DMS53 (cell line): ENCODE data around the gene IRAK2.
"Not testable (repeated sequence)": the region's sequence is repeated elsewhere in the genome, so short reads cannot be mapped to it uniquely, and the experiment has no call there.

ENCODE experiments used
- DNase-seq: peaks from one replicate; lab custom pipeline; 2025; lab: John Stamatoyannopoulos, UW

IRAK2 gene

GRCh38 chr3:10160925-10161324 lies 3.8 kb upstream of the IRAK2 start:
- DNase-seq: no peak

GRCh38 chr3:10162185-10162584 lies 2.5 kb upstream of the IRAK2 start:
- no peak for DNase-seq

GRCh38 chr3:10164201-10164545 lies 546 bp upstream of the IRAK2 start:
- DNase-seq: not testable (repeated sequence)

- no peak for DNase-seq
Measured at GRCh38 chr3:10166213-10166604, 1.5 kb downstream of the IRAK2 start.

- DNase-seq: no peak
Measured at GRCh38 chr3:10169000-10169496, 4.3 kb downstream of the IRAK2 start.

GRCh38 chr3:10170915-10171478 lies 6.3 kb downstream of the IRAK2 start:
- no peak for DNase-seq

- no peak for DNase-seq
Measured at GRCh38 chr3:10173095-10173925, 8.6 kb downstream of the IRAK2 start.

- DNase-seq: no peak
Measured at GRCh38 chr3:10173926-10174435, 9.3 kb downstream of the IRAK2 start.

GRCh38 chr3:10175334-10175733 lies 10.6 kb downstream of the IRAK2 start:
- DNase-seq: not testable (repeated sequence)

- DNase-seq: not testable (repeated sequence)
Measured at GRCh38 chr3:10176150-10176549, 11.4 kb downstream of the IRAK2 start.

- DNase-seq: no peak
Measured at GRCh38 chr3:10177737-10178136, 13.0 kb downstream of the IRAK2 start.

- no peak for DNase-seq
Measured at GRCh38 chr3:10178892-10179291, 14.2 kb downstream of the IRAK2 start.

GRCh38 chr3:10180289-10180688 lies 15.6 kb downstream of the IRAK2 start:
- no peak for DNase-seq

GRCh38 chr3:10180738-10181295 lies 16.1 kb downstream of the IRAK2 start:
- no peak for DNase-seq

- no peak for DNase-seq
Measured at GRCh38 chr3:10182950-10183349, 18.2 kb downstream of the IRAK2 start.

GRCh38 chr3:10184250-10184649 lies 19.5 kb downstream of the IRAK2 start:
- DNase-seq: no peak

GRCh38 chr3:10185804-10186762 lies 21.4 kb downstream of the IRAK2 start:
- DNase-seq: no peak

- no peak for DNase-seq
Measured at GRCh38 chr3:10187290-10187876, 22.7 kb downstream of the IRAK2 start.

- DNase-seq: no peak
Measured at GRCh38 chr3:10187944-10188343, 23.2 kb downstream of the IRAK2 start.

GRCh38 chr3:10188804-10189556 lies 24.3 kb downstream of the IRAK2 start:
- DNase-seq: no peak
